ENCODE results near the gene PPP2R5C. TPM values are rescaled to one million over a fixed set of nuclear protein-coding genes. Genes with fewer than 3 reads are reported as not detected.
A peak's percentile ranks its signal among the peaks of the same experiment; 100 is the strongest.

The PPP2R5C gene
- total RNA-seq, 2 donors from 2014 or later, result 146 to 153 TPM

GRCh38 chr14:101956179-101956885 lies 194.8 kb downstream of the PPP2R5C start:
- TF ChIP-seq, protein P1, sequence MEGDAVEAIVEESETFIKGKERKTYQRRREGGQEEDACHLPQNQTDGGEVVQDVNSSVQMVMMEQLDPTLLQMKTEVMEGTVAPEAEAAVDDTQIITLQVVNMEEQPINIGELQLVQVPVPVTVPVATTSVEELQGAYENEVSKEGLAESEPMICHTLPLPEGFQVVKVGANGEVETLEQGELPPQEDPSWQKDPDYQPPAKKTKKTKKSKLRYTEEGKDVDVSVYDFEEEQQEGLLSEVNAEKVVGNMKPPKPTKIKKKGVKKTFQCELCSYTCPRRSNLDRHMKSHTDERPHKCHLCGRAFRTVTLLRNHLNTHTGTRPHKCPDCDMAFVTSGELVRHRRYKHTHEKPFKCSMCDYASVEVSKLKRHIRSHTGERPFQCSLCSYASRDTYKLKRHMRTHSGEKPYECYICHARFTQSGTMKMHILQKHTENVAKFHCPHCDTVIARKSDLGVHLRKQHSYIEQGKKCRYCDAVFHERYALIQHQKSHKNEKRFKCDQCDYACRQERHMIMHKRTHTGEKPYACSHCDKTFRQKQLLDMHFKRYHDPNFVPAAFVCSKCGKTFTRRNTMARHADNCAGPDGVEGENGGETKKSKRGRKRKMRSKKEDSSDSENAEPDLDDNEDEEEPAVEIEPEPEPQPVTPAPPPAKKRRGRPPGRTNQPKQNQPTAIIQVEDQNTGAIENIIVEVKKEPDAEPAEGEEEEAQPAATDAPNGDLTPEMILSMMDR (IDR thresholded peaks at IDR 0.05), result no peak
- DNase-seq, result no peak
- Histone ChIP-seq H3K27ac (no peak overlapping the region), H3K4me3 (no peak overlapping the region), H3K36me3 (no peaks in the 10 kb centered on the region), H3K4me1 (no peaks in the 10 kb centered on the region), H3K9me3 (no peaks in the 10 kb centered on the region), H3K9ac (ENCODE audit: low read depth in 2 of 2, low read length in 2 of 2) (no peak overlapping the region), H3K27me3 (no peaks in the 10 kb centered on the region)
- intact Hi-C loops (cut with DNase I), result loop anchor here (5.0 kb wide), 1 partner anchor 249 kb away; no protein-coding TSS in a partner anchor

GRCh38 chr14:101957406-101958234 lies 196.1 kb downstream of the PPP2R5C start:
- Histone ChIP-seq H3K4me3 (no peak overlapping the region), H3K9me3 (no peaks in the 10 kb centered on the region), H3K27ac (no peak overlapping the region), H3K9ac (ENCODE audit: low read depth in 2 of 2, low read length in 2 of 2) (no peak overlapping the region), H3K27me3 (no peaks in the 10 kb centered on the region), H3K36me3 (no peaks in the 10 kb centered on the region), H3K4me1 (no peaks in the 10 kb centered on the region)
- TF ChIP-seq, protein P1 (IDR thresholded peaks at IDR 0.05), result no peak
- no peak for DNase-seq
- intact Hi-C loops (cut with DNase I), result loop anchor here (5.0 kb wide), 1 partner anchor 250 kb away; no protein-coding TSS in a partner anchor

DNA sequence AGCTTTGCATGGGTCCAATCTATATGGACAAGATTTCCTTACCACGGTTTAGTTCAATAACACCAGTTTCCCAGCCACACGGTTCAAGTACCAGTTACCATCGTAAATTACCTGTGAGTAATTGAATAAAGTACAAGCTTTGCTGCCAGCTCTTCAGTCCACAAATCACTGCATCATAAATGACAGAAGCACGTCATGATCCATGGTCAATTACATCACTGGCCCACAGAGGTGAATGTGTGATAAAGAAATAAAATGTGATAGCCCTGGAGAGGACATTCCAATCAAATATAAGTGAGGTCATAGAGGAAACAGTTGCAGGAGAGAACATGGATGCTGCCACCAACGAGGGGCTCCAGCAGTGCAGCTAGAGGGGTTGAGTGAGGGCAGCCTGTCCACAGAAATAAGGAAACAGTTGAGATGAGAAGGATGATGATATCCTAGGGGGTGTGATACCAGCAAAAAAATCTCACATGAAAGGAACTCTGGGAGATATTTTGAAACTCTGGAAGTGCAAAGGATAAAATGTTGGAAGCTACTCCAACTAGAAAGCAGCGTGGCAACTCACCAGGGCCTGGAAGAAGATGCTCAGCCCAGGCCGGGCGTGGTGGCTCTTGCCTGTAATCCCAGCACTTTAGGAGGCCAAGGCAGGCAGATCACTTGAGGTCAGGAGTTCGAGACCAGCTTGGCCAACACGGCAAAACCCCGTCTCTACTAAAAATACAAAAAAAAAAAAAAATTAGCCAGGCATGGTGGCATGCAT lies 197.1 kb downstream of the PPP2R5C start:
- H3K4me3 ChIP-seq, result no peak overlapping the region
- H3K4me1 ChIP-seq, result no peaks in the 10 kb centered on the region
- TF ChIP-seq, protein P1 (IDR thresholded peaks at IDR 0.05), result no peak
- no peak overlapping the region for H3K9ac ChIP-seq (ENCODE audit: low read depth in 2 of 2, low read length in 2 of 2)
- no peaks in the 10 kb centered on the region for H3K9me3 ChIP-seq
- no peaks in the 10 kb centered on the region for H3K27me3 ChIP-seq
- no peaks in the 10 kb centered on the region for H3K36me3 ChIP-seq
- no peak for DNase-seq
- H3K27ac ChIP-seq, result no peak overlapping the region
- intact Hi-C loops (cut with DNase I), result loop anchor here (5.0 kb wide), 1 partner anchor 251 kb away; no protein-coding TSS in a partner anchor

GRCh38 chr14:101959277-101959676 lies 197.8 kb downstream of the PPP2R5C start:
- Histone ChIP-seq H3K27me3 (no peaks in the 10 kb centered on the region), H3K9me3 (no peaks in the 10 kb centered on the region), H3K4me1 (no peaks in the 10 kb centered on the region), H3K36me3 (no peaks in the 10 kb centered on the region), H3K27ac (no peak overlapping the region), H3K4me3 (no peak overlapping the region), H3K9ac (ENCODE audit: low read depth in 2 of 2, low read length in 2 of 2) (no peak overlapping the region)
- no peak for DNase-seq
- TF ChIP-seq, protein P1 (IDR thresholded peaks at IDR 0.05), result no peak
- intact Hi-C loops (cut with DNase I), result loop anchor here (5.0 kb wide), 1 partner anchor 252 kb away; no protein-coding TSS in a partner anchor

- H3K36me3 ChIP-seq, result no peaks in the 10 kb centered on the region
- TF ChIP-seq, protein P1 (IDR thresholded peaks at IDR 0.05), result no peak
- H3K4me1 ChIP-seq, result no peaks in the 10 kb centered on the region
- no peak overlapping the region for H3K4me3 ChIP-seq
- intact Hi-C loops (cut with DNase I), result loop anchor here (5.0 to 10.0 kb wide), 2 partner anchors 132 to 355 kb away; partner anchors contain the start of gene ZNF839
- peak; percentile 35 for DNase-seq
- H3K27me3 ChIP-seq, result no peaks in the 10 kb centered on the region
- no peaks in the 10 kb centered on the region for H3K9me3 ChIP-seq
- no peak overlapping the region for H3K27ac ChIP-seq
- no peak overlapping the region for H3K9ac ChIP-seq (ENCODE audit: low read depth in 2 of 2, low read length in 2 of 2)
These were observed 198.7 kb downstream of the PPP2R5C start for GRCh38 chr14:101960225-101960624.

Measured in colonic mucosa (tissue), 4 donors.